Measurements from ENCODE around the gene HMGXB3.

Gene HMGXB3

DNA sequence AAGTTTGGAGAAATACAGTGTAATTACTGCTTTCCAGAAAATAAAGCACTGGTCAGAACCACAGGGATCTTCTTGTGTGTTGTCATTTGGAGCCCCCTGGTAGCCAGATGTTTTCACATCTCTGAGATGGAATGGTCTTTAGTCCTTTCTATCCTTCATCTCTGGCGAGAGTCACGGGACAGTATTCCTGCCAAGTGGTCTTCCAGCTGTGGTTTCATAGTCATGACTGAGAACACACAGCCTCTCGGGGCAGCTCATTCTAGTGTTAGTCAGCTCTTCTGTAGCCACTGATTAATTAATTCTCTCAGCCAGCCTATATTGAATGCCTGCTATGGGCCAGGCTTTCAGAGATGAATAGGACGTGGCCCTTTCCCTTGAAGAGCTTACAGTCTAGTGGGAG is 34.1 kb downstream of the HMGXB3 start:
- H3K27me3 ChIP-seq (replicated peaks; ENCODE audit: insufficient read depth, low read length), result no peaks in the 10 kb centered on the region
- no peak for DNase-seq
- H4K20me1 ChIP-seq (ENCODE audit: insufficient read depth, low read length), result no peaks in the 10 kb centered on the region
- H3K36me3 ChIP-seq (replicated peaks; ENCODE audit: insufficient read depth, low read length), result peaks cover 25% of the 10 kb centered on the region; the same call in 1 of the 2 replicates
- H3F3A ChIP-seq (ENCODE audit: insufficient read depth, low read length), result peaks cover 8% of the 10 kb centered on the region; the same call in 1 of the 2 replicates
- H3K4me2 ChIP-seq (ENCODE audit: low read depth, low read length), result peak overlapping the region; percentile 6; the same call in 1 of the 2 replicates
- no peak overlapping the region for H2AFZ ChIP-seq (ENCODE audit: low read length)
- H3K79me2 ChIP-seq (ENCODE audit: low read length), result peaks cover 9% of the 10 kb centered on the region; the same call in 1 of the 2 replicates
- H3K4me3 ChIP-seq (ENCODE audit: low read length), result no peak overlapping the region
- H3K4me1 ChIP-seq (ENCODE audit: low read length), result peaks cover 22% of the 10 kb centered on the region
- H3K27ac ChIP-seq (ENCODE audit: low read length), result peak overlapping the region; percentile 14; the same call in 1 of the 2 replicates
- H3K9me3 ChIP-seq (replicated peaks; ENCODE audit: insufficient read depth, low read length), result no peaks in the 10 kb centered on the region
- TF ChIP-seq CTCF (IDR thresholded peaks at IDR 0.05; ENCODE audit: low read length), result no peak
- no peak for TF ChIP-seq EZH2 (optimal IDR thresholded peaks at IDR 0.05; ENCODE audit: low read depth, low read length)
- no peak for TF ChIP-seq EZH2phosphoT487 (IDR thresholded peaks at IDR 0.05; ENCODE audit: low read length)
- H3K9ac ChIP-seq (ENCODE audit: low read length), result no peak overlapping the region
- no peaks in the 10 kb centered on the region for H3K9me2 ChIP-seq (replicated peaks; ENCODE audit: insufficient read depth, low read length)

DNA sequence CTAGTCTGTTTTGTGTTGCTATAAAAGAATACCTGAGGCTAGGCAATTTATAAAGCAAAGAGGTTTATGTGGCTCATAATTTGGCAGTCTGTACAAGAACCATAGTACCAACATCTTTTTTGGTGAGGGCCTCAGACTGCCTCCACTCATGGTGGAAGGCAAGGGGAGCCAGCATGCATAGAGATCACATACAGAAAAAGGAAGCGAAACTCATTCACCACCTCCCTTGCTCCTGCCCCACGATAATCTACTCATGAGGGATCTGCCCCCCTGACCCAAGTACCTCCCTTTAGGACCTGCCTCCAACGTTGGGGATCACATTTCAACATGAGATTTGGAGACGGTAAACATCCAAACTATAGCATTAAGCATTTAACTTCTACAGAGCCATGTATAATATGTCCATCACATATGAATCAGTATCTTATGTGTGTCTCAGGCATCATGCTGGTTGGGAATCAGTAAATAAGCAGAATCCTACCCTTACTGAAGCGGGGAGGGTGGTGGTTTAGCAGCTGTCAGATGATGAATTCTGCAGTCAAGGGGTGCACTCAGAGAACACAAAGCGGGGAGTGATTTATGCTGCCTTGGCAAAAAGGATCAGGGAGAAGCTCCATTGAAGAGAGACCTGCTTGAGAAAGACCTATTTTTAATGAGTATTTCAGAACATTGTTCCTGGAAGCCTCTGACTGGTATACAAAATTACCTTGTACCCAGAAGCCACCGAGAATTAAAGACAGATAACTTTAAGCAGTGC is 34.8 kb downstream of the HMGXB3 start:
- H2AFZ ChIP-seq (ENCODE audit: low read length), result no peak overlapping the region
- H3K4me2 ChIP-seq (ENCODE audit: low read depth, low read length), result peak overlapping the region; percentile 6; the same call in 1 of the 2 replicates
- TF ChIP-seq EZH2 (optimal IDR thresholded peaks at IDR 0.05; ENCODE audit: low read depth, low read length) (no peak), CTCF (IDR thresholded peaks at IDR 0.05; ENCODE audit: low read length) (no peak), EZH2phosphoT487 (IDR thresholded peaks at IDR 0.05; ENCODE audit: low read length) (no peak)
- H3K4me3 ChIP-seq (ENCODE audit: low read length), result no peak overlapping the region
- no peak overlapping the region for H3K9ac ChIP-seq (ENCODE audit: low read length)
- peaks cover 23% of the 10 kb centered on the region; the same call in 1 of the 2 replicates for H3K36me3 ChIP-seq (replicated peaks; ENCODE audit: insufficient read depth, low read length)
- H3K27ac ChIP-seq (ENCODE audit: low read length), result peak overlapping the region; percentile 14; the same call in 1 of the 2 replicates
- H4K20me1 ChIP-seq (ENCODE audit: insufficient read depth, low read length), result no peaks in the 10 kb centered on the region
- H3K9me2 ChIP-seq (replicated peaks; ENCODE audit: insufficient read depth, low read length), result no peaks in the 10 kb centered on the region
- peaks cover 22% of the 10 kb centered on the region for H3K4me1 ChIP-seq (ENCODE audit: low read length)
- H3K79me2 ChIP-seq (ENCODE audit: low read length), result peaks cover 11% of the 10 kb centered on the region; the same call in 1 of the 2 replicates
- peak; percentile 54 for DNase-seq
- no peaks in the 10 kb centered on the region for H3K27me3 ChIP-seq (replicated peaks; ENCODE audit: insufficient read depth, low read length)
- H3F3A ChIP-seq (ENCODE audit: insufficient read depth, low read length), result peaks cover 8% of the 10 kb centered on the region; the same call in 1 of the 2 replicates
- H3K9me3 ChIP-seq (replicated peaks; ENCODE audit: insufficient read depth, low read length), result no peaks in the 10 kb centered on the region

DNA sequence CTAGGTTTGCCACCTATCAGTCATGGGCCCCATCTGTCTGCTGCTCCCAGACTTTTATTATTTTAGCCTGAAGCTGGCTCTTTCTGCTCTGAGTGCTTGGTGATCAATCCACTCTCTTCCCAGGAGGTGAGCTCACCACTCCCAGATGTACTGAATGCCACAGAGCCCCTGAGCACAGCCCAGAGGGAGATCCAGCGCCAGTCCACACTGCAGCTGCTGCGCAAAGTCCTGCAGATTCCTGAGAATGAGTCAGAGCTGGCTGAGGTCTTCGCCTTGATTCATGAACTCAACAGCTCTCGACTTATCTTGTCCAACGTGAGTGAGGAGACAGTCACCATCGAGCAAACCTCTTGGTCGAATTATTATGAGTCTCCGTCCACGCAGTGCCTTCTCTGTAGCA is 36.0 kb downstream of the HMGXB3 start:
- H3K4me3 ChIP-seq (ENCODE audit: low read length), result no peak overlapping the region
- no peaks in the 10 kb centered on the region for H3K9me3 ChIP-seq (replicated peaks; ENCODE audit: insufficient read depth, low read length)
- no peak for TF ChIP-seq EZH2phosphoT487 (IDR thresholded peaks at IDR 0.05; ENCODE audit: low read length)
- TF ChIP-seq CTCF (IDR thresholded peaks at IDR 0.05; ENCODE audit: low read length), result no peak
- TF ChIP-seq EZH2 (optimal IDR thresholded peaks at IDR 0.05; ENCODE audit: low read depth, low read length), result no peak
- peaks cover 11% of the 10 kb centered on the region; the same call in 1 of the 2 replicates for H3K79me2 ChIP-seq (ENCODE audit: low read length)
- H3K4me1 ChIP-seq (ENCODE audit: low read length), result peaks cover 22% of the 10 kb centered on the region
- peaks cover 20% of the 10 kb centered on the region for H3K36me3 ChIP-seq (replicated peaks; ENCODE audit: insufficient read depth, low read length)
- H4K20me1 ChIP-seq (ENCODE audit: insufficient read depth, low read length), result no peaks in the 10 kb centered on the region
- H3K27ac ChIP-seq (ENCODE audit: low read length), result no peak overlapping the region
- DNase-seq, result no peak
- no peak overlapping the region for H3K9ac ChIP-seq (ENCODE audit: low read length)
- H3K9me2 ChIP-seq (replicated peaks; ENCODE audit: insufficient read depth, low read length), result no peaks in the 10 kb centered on the region
- H2AFZ ChIP-seq (ENCODE audit: low read length), result no peak overlapping the region
- peaks cover 8% of the 10 kb centered on the region; the same call in 1 of the 2 replicates for H3F3A ChIP-seq (ENCODE audit: insufficient read depth, low read length)
- H3K4me2 ChIP-seq (ENCODE audit: low read depth, low read length), result no peak overlapping the region
- no peaks in the 10 kb centered on the region for H3K27me3 ChIP-seq (replicated peaks; ENCODE audit: insufficient read depth, low read length)

Measured in MM.1S (cell line).